CD1c-positive myeloid dendritic cell (primary cell): ENCODE measurements around the gene GIMAP1.

Source experiments
- DNase-seq: peaks from one replicate; pipeline ENCODE4 v3.0.0-alpha.2; 2016; ENCODE audit errors: extremely low spot score

Gene GIMAP1

DNA sequence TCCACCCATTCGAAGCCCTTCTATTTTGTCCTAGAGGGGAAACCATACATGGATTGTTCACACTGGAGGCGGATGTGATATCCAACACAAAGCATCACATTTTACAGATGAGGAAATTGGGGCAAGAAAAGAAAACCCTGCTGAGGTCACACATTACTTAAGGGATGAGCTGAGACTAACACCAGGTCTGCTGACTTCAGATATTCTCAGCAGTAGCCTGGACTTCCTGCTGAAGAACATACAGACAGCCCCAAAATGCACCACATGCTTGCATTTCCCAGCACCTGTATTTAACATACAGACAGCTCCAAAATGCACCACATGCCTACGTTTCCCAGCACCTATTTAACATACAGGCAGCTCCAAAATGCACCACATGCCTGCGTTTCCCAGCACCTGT, 32.0 kb downstream of the GIMAP1 start:
- DNase-seq, result no peak

DNA sequence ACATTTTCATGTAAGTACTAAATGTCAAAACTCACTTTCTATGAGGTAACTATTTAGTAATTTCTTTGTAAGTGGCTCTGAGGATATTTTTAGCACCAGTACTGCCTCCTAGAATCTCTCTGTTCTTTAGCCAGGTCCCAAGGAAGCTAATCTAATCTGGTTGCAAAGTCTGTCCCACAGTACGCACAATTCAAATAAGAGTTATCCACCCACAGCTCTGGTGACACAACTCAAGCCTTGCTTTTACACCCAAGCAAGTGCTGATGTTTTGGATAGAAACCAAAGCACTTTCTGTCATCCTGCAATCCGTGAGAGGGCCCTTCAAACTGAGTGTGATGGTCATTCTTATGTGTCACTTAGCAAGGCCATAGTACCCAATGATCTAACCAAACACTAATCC, 35.3 kb downstream of the GIMAP1 start:
- no peak for DNase-seq

DNA sequence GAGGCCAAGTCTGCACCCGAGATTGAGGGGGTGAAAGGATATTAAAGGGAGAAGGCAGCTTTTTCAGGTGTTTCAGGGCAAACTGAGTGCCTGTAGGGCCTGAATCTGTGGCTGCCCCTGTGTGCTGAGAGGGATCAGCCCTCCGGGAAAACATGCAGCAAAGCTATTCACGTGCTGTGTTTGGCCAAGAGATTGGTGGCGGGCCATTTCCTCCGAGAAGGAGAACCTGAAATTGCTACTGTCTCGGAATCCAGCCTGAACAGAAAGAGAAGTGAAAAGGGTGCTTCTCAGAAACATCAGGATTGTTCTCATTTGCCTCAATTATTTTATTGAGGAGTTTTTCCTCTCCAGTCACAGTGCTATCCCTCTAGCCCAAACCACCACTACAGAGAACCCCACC, 36.8 kb downstream of the GIMAP1 start:
- peak; percentile 63 for DNase-seq

DNA sequence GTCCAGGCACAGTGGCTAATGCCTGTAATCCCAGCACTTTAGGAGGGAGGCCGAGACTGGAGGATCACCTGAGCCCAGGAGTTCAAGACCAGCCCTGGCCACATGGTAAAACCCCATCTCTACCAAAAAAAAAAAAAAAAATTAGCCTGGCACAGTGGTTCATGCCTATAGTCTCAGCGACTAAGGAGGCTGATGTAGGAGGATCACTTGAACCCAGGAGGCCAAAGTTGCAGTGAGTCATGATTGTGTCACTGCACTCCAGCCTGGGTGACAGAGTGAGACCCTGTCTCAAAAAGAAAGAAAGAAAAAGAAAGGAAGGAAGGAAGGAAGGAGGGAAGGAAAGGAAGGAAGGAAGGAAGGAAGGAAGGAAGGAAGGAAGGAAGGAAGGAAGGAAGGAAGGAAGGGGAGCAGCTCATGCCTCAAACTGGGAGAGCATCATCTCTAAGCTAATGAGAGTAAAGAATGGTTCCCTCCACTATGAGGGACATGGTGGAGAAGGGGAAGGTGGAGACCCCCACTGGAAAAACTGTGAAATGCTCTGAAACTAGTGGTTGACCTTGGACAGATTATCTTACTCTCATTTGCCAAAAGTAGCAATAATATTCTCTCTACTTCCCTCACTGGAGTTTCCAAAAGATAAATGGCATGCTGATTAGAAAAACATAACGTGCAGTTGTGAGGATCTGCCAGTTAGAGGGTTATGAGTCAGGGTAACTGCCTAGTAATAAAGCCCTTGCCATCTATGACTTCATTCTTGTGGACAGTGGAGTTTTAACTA, 37.6 kb downstream of the GIMAP1 start:
- peak; percentile 60 for DNase-seq

DNA sequence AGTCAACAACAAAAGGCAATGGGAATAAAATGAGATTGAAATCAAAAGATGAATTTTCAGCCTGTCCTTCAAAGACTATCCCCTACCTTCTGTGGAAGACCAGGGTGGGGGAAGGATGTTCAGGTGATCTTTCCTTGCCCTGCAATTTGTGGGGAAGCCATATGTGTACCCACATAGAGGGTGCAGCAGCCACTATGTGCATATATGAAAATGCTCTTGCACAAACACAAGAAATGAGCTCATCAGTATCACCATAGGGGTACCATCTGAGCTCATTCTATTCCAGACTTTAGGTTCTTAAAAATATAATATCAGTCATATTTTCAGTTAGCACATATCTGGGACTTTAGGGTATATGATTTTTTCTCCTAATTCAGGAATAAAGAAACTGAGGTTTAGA, 38.5 kb downstream of the GIMAP1 start:
- DNase-seq, result no peak

DNA sequence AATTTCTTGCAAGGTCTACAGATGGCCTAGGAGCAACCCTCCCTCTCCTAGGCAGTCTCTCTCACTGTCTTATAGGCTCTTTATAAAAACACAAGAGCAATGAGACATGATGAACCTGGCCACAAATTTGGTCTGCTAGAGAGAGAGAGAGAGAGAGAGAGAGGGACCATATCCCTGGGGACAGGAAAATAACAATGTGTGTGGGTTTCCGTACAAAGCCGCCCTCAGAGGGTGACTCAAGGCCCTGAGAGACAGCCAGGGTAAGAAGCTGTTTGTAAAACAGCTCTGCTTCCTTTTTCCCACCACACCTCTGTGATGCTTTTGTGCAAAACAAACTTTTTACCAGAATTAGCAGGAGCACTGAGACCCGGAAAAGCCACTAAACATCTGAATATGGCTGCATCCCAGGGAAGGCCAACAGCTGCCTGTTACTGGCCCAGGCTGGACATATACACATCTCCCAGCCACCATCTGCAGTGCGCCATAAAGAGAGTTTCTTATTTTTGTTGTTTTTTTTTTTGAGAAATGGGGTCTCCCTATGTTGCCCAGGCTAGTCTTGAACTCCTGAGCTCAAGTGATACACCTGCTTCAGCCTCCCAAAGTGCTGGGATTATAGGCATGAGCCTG, 39.2 kb downstream of the GIMAP1 start:
- DNase-seq, result peak; percentile 72

DNA sequence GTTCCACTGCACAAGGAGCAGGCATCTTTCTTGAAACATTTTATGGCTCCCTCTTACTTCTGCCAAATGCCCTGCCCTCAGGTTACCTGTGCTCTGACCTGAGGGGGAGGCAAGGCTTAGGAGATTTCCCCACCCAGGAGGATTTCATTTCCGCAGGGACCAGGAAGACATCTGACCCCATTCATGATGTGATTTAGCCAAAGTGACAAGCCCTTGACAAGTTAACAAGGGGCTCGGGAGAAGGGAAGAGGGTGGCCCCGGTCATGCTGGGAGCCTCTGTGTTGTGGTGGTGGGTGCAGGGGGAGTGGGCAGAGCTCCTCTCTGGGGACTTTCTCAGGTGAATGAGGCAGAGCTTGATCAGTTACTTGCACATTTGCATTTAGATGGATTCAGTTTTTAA, 39.8 kb downstream of the GIMAP1 start:
- no peak for DNase-seq

DNA sequence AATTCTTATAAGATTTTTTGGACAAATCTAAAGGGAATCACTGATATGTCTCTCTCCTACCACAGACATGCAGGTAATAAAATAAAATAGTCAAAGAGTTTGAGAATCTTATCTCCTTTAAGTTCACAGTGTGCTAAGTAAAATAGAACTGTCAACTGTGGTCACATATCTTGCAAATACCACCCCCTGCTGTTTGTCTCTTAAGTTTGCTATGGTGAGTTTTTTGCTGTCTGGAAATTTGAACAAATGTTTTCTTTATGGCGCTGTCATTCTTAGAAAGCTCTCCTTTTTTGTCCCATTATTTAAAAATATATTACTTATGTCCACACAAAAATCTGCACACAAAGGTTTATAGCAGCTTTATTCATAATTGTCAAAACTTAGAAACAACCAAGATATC, 40.4 kb downstream of the GIMAP1 start:
- DNase-seq, result peak; percentile 67

DNA sequence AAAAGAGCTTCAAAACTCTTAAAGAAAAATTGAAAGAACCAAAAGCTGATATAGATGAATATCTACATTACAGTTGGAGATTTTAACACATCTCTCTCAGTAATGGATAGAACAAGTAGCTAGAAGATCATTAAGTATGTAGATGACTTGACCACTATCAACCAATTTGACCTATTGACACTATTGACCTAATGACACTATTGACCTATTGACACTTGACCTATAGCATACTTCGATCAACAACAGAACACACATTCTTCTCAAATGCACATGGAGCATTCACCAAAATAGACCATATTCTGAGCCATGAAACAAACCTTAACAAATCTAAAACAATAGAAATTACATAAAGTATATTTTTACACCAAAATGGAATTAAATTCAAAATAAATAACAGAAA, 43.1 kb downstream of the GIMAP1 start:
- DNase-seq, result no peak

DNA sequence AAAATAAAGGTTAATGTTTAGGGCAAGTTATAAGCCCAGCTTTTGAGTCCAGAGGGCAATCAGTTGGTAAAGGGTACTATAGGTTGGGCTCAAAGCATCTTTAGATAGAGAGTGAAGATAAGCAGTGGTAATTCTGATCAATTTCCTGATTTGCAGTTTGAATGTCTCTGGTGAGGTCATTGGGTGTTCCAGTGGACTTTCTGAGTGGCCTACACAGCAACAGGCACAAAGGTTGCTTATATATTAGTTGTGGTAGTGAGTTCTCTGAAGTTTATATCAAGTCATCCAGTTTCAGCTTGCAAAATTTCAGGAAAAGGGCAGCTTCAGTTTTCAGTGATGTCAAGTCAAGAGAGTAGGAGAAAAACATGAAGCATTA, 49.9 kb downstream of the GIMAP1 start:
- DNase-seq, result no peak

DNA sequence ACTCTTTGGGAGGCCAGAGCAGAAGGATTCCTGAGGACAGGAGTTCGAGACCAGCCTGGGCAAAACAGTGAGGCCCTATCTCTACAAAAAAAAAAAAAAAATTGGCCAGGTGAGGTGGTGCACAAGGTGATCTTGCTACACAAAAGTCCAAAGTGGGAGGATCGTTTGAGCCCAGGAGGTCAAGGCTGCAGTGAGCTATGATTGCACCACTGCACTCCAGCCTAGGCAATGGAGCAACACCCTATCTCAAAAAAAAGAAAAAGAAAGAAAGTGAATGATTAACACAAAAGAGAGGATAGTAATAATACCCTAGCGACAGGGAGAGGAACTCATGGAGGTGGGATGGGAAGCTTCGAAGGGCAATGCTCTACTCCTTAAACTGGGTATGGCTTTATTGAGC, 53.4 kb downstream of the GIMAP1 start:
- DNase-seq, result no peak
